ENCODE data around the gene ANP32A. TPM values are rescaled to one million over a fixed set of nuclear protein-coding genes. Genes with fewer than 3 reads are reported as not detected.
A peak's percentile ranks its signal among the peaks of the same experiment; 100 is the strongest.

Gene ANP32A
- total and polyA plus RNA-seq, 4 experiments from 2014 or later, result 52.7 to 134 (median 99.1) TPM

GRCh38 chr15:68781217-68781616 is 39.5 kb downstream of the ANP32A start:
- H3K9me3 Mint-ChIP-seq, result no peaks in the 10 kb centered on the region
- no peak overlapping the region for H3K27ac Mint-ChIP-seq
- peaks cover 46% of the 10 kb centered on the region for H3K36me3 ChIP-seq (ENCODE audit: insufficient read depth, low read length)
- ChIA-PET CTCF (ENCODE audit: partially characterized antibody) (interaction anchor here (2.5 to 10.7 kb wide), 3 partner anchors 14 to 95 kb away, joined by 12 to 84 read pairs (median 12); no protein-coding TSS in a partner anchor), POLR2A (ENCODE audit: partially characterized antibody) (no interaction called here)
- H3K36me3 Mint-ChIP-seq, result peaks cover 25 to 72% of the 10 kb centered on the region in 2 donors
- no peak overlapping the region for H3K4me3 ChIP-seq (ENCODE audit: low read length in 2 of 2)
- no peak overlapping the region for H3K27ac ChIP-seq (ENCODE audit: low read depth, low read length)
- no peaks in the 10 kb centered on the region for H3K27me3 ChIP-seq (ENCODE audit: insufficient read depth, low read length)
- H3K27me3 Mint-ChIP-seq, result no peaks in the 10 kb centered on the region
- intact Hi-C loops (cut with micrococcal nuclease), result loop anchor here (5.0 kb wide), 1 partner anchor 224 kb away; no protein-coding TSS in a partner anchor
- H3K4me3 Mint-ChIP-seq, result no peak overlapping the region
- H3K9me3 ChIP-seq (ENCODE audit: control insufficient read depth in 1 of 2, low read length in 2 of 2), result no peaks in the 10 kb centered on the region
- peaks cover 16% of the 10 kb centered on the region for H3K4me1 ChIP-seq (ENCODE audit: insufficient read depth, low read length)
- H3K4me1 Mint-ChIP-seq, result peaks cover 18 to 24% (median 21%) of the 10 kb centered on the region in 4 donors
- DNase-seq, result no peak

- H3K27ac ChIP-seq (ENCODE audit: low read depth, low read length), result no peak overlapping the region
- H3K4me1 ChIP-seq (ENCODE audit: insufficient read depth, low read length), result peaks cover 16% of the 10 kb centered on the region
- H3K4me3 ChIP-seq (ENCODE audit: low read length in 2 of 2), result no peak overlapping the region
- no peaks in the 10 kb centered on the region for H3K9me3 ChIP-seq (ENCODE audit: control insufficient read depth in 1 of 2, low read length in 2 of 2)
- Mint-ChIP-seq H3K36me3 (peaks cover 25 to 53% of the 10 kb centered on the region in 2 donors), H3K27me3 (no peaks in the 10 kb centered on the region), H3K4me3 (no peak overlapping the region), H3K9me3 (no peaks in the 10 kb centered on the region), H3K27ac (peak overlapping the region in 3 of 7 donors; percentile 7 to 32 (median 8)), H3K4me1 (peaks cover 15 to 22% (median 20%) of the 10 kb centered on the region in 4 donors)
- intact Hi-C loops (cut with micrococcal nuclease), result no loop called here
- peaks cover 29% of the 10 kb centered on the region for H3K36me3 ChIP-seq (ENCODE audit: insufficient read depth, low read length)
- ChIA-PET CTCF (ENCODE audit: partially characterized antibody) (interaction anchor here (1.2 kb wide), 1 partner anchor 97 kb away, joined by 3 read pairs; no protein-coding TSS in a partner anchor), POLR2A (ENCODE audit: partially characterized antibody) (no interaction called here)
- DNase-seq, result no peak
- no peaks in the 10 kb centered on the region for H3K27me3 ChIP-seq (ENCODE audit: insufficient read depth, low read length)
Measured at GRCh38 chr15:68778876-68779275, 41.8 kb downstream of the ANP32A start.

- peak overlapping the region in 2 of 7 donors; percentile 6 to 59 for H3K27ac Mint-ChIP-seq
- Histone ChIP-seq H3K4me1 (ENCODE audit: insufficient read depth, low read length) (peaks cover 2% of the 10 kb centered on the region), H3K27ac (ENCODE audit: low read depth, low read length) (no peak overlapping the region), H3K9me3 (ENCODE audit: control insufficient read depth in 1 of 2, low read length in 2 of 2) (no peaks in the 10 kb centered on the region), H3K36me3 (ENCODE audit: insufficient read depth, low read length) (peaks cover 12% of the 10 kb centered on the region), H3K27me3 (ENCODE audit: insufficient read depth, low read length) (no peaks in the 10 kb centered on the region), H3K4me3 (ENCODE audit: low read length in 2 of 2) (no peak overlapping the region)
- DNase-seq, result no peak
- H3K27me3 Mint-ChIP-seq, result no peaks in the 10 kb centered on the region
- no peak overlapping the region for H3K4me3 Mint-ChIP-seq
- ChIA-PET POLR2A (ENCODE audit: partially characterized antibody) (interaction anchor here (1.5 to 1.7 kb wide), 3 partner anchors 13 to 44 kb away, joined by 3 to 4 read pairs (median 3); partner anchors contain the start of gene ANP32A), CTCF (ENCODE audit: partially characterized antibody) (no interaction called here)
- intact Hi-C loops (cut with micrococcal nuclease), result no loop called here
- H3K4me1 Mint-ChIP-seq, result peaks cover under 1 to 1% (median under 1%) of the 10 kb centered on the region in 4 donors
- H3K9me3 Mint-ChIP-seq, result no peaks in the 10 kb centered on the region
- H3K36me3 Mint-ChIP-seq, result peaks cover 17 to 32% of the 10 kb centered on the region in 2 donors
Measured at GRCh38 chr15:68776477-68777270, 44.0 kb downstream of the ANP32A start.

- no peaks in the 10 kb centered on the region for H3K4me1 Mint-ChIP-seq
- Histone ChIP-seq H3K27ac (ENCODE audit: low read depth, low read length) (no peak overlapping the region), H3K4me1 (ENCODE audit: insufficient read depth, low read length) (no peaks in the 10 kb centered on the region), H3K4me3 (ENCODE audit: low read length in 2 of 2) (no peak overlapping the region), H3K27me3 (ENCODE audit: insufficient read depth, low read length) (no peaks in the 10 kb centered on the region), H3K9me3 (ENCODE audit: control insufficient read depth in 1 of 2, low read length in 2 of 2) (no peaks in the 10 kb centered on the region), H3K36me3 (ENCODE audit: insufficient read depth, low read length) (peaks cover 10% of the 10 kb centered on the region)
- no peaks in the 10 kb centered on the region for H3K9me3 Mint-ChIP-seq
- intact Hi-C loops (cut with micrococcal nuclease), result no loop called here
- no peaks in the 10 kb centered on the region for H3K27me3 Mint-ChIP-seq
- no peak for DNase-seq
- POLR2A ChIA-PET (ENCODE audit: partially characterized antibody), result interaction anchor here (1.5 to 1.7 kb wide), 2 partner anchors 13 to 41 kb away, joined by 3 to 4 read pairs; no protein-coding TSS in a partner anchor
- H3K4me3 Mint-ChIP-seq, result no peak overlapping the region
- no peak overlapping the region for H3K27ac Mint-ChIP-seq
- CTCF ChIA-PET (ENCODE audit: partially characterized antibody), result no interaction called here
- peaks cover 16 to 29% of the 10 kb centered on the region in 2 donors for H3K36me3 Mint-ChIP-seq
Measured at GRCh38 chr15:68775671-68776476, 44.8 kb downstream of the ANP32A start.

GRCh38 chr15:68775236-68775577 is 45.5 kb downstream of the ANP32A start:
- Histone ChIP-seq H3K4me3 (ENCODE audit: low read length in 2 of 2) (no peak overlapping the region), H3K36me3 (ENCODE audit: insufficient read depth, low read length) (peaks cover 3% of the 10 kb centered on the region), H3K27ac (ENCODE audit: low read depth, low read length) (no peak overlapping the region), H3K9me3 (ENCODE audit: control insufficient read depth in 1 of 2, low read length in 2 of 2) (no peaks in the 10 kb centered on the region), H3K27me3 (ENCODE audit: insufficient read depth, low read length) (no peaks in the 10 kb centered on the region), H3K4me1 (ENCODE audit: insufficient read depth, low read length) (no peaks in the 10 kb centered on the region)
- Mint-ChIP-seq H3K4me3 (no peak overlapping the region), H3K36me3 (peaks cover 13 to 22% of the 10 kb centered on the region in 2 donors), H3K9me3 (no peaks in the 10 kb centered on the region), H3K27me3 (no peaks in the 10 kb centered on the region), H3K27ac (no peak overlapping the region), H3K4me1 (no peaks in the 10 kb centered on the region)
- no peak for DNase-seq
- ChIA-PET POLR2A (ENCODE audit: partially characterized antibody) (interaction anchor here (1.7 kb wide), 1 partner anchor 42 kb away, joined by 4 read pairs; no protein-coding TSS in a partner anchor), CTCF (ENCODE audit: partially characterized antibody) (no interaction called here)
- intact Hi-C loops (cut with micrococcal nuclease), result no loop called here

- Histone ChIP-seq H3K27me3 (ENCODE audit: insufficient read depth, low read length) (no peaks in the 10 kb centered on the region), H3K36me3 (ENCODE audit: insufficient read depth, low read length) (no peaks in the 10 kb centered on the region), H3K9me3 (ENCODE audit: control insufficient read depth in 1 of 2, low read length in 2 of 2) (no peaks in the 10 kb centered on the region), H3K27ac (ENCODE audit: low read depth, low read length) (no peak overlapping the region), H3K4me3 (ENCODE audit: low read length in 2 of 2) (no peak overlapping the region), H3K4me1 (ENCODE audit: insufficient read depth, low read length) (no peaks in the 10 kb centered on the region)
- Mint-ChIP-seq H3K27ac (no peak overlapping the region), H3K4me1 (no peaks in the 10 kb centered on the region), H3K9me3 (no peaks in the 10 kb centered on the region), H3K4me3 (no peak overlapping the region), H3K36me3 (peaks cover 8 to 18% of the 10 kb centered on the region in 2 donors), H3K27me3 (no peaks in the 10 kb centered on the region)
- CTCF ChIA-PET (ENCODE audit: partially characterized antibody), result no interaction called here
- POLR2A ChIA-PET (ENCODE audit: partially characterized antibody), result interaction anchor here (1.7 kb wide), 1 partner anchor 42 kb away, joined by 4 read pairs; no protein-coding TSS in a partner anchor
- DNase-seq, result no peak
- intact Hi-C loops (cut with micrococcal nuclease), result no loop called here
Measured at GRCh38 chr15:68774521-68775235, 46.0 kb downstream of the ANP32A start.
